HG02884 (cell line): ENCODE data around the gene KHDC1.
"Not testable (repeated sequence)": the region's sequence is repeated elsewhere in the genome, so short reads cannot be mapped to it uniquely, and the experiment has no call there.

Experiments
- ATAC-seq: cut with Tn5 transposase; IDR thresholded peaks from one replicate; pipeline ENCODE4 v1.9.1; 2021; ENCODE audit warnings: mild to moderate bottlenecking, moderate library complexity; ENCODE audit not compliant: unreplicated experiment

Gene KHDC1

DNA sequence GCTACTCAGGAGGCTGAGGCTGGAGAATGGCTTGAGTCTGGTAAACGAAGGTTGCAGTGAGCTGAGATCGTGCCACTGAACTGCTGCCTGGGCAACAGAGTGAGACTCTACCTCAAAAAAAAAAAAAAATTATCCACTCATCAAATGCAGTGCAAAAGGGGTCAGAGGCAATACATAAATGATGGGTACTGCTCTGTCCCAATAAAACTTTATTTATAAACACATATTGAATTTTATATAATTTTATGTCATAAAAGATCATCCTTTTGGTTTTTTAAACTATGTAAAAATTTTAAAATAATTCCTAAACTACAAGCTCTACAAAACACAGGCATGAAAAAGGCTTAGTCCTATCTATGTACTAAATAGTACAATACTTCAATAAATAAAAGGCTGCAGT is 10.3 kb downstream of the KHDC1 start:
- no peak for ATAC-seq

DNA sequence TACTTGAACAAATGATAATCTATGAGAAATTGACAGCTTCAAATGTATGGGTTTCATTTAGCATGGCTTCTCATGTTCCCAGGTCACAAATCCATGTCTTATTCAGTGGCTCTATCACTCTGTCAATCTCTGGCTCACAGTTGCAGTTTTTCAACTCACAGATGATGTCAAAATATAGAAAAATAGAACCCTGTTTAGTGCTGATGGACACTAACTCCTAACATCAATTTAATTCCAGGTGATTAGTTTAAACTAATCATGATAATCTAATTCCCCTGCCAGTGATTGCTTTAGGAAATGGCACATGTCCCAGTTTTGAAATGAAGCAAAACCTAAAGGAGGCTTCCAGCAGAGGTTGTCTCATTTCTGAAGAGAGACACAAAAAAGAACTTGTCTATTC is 13.0 kb downstream of the KHDC1 start:
- no peak for ATAC-seq

DNA sequence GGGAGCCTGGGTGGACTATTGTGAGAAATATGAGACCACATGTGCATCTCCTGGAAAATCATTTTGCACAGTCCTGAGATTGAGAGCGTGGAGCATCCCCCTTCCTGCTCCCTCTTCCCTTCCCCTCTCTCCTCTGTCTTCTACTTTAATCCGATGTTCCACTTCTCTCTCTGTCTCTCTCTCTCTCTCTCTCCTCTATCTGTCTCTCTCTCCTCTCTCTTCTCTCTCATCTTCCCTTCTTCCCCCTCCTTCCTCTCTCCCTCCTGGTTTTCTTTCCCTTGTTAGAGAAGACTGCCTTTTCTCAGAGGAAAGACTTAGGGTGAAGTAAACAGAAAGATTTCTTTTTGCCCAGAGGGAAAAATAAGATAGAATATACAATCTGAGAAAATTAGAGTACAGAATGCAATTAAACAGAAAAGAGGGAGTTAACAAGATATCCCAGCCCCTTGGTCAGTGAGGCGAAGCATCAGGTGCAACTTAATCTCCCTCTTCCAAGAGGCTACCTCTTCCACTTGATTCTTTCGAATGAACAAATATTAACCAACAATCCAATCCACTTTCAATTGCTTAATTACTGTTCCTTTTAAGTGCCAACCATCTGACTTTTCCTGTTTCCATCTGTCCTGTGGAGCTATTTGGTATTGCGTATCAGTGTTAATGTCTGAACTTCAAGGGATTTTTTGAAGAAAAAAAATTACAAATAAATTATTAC is 14.6 kb downstream of the KHDC1 start:
- ATAC-seq, result no peak

DNA sequence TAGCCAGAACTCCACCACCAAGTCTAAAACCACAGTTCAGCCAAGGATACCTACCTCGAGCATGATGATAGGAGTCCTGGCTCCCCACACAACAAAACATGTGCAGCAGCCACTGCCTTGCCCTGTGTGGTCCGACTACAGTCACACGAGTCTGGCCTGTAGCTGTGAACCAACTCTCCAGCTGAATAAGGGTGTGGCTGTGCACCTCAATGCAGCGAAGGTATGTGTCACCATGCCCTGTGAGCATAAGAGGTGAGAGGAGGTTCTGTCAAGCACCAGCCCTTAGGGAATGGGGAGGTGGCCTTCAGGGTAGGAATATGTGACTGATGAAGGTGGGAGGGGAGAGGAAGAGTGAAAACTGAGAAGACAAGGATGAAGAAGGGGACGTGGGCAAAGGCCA is 21.0 kb downstream of the KHDC1 start:
- no peak for ATAC-seq

DNA sequence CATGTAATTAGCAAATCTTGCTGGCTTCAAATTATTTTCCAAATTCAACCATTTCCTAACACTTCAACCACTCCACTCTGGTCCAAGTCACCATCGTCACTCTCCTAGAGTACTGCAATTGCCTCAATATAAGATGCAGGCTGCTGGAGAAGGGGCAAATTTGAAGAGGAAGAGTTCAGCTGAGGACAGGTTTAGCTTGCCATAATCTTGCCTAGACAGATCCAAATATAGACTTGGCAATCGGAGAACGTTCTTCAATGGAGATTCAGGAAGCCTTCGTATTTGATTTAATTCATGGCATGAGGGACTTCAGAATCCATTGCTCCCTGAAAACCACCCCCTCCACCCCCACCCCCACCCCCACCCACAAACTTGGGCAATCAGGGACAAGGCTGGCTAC is 22.3 kb downstream of the KHDC1 start:
- no peak for ATAC-seq

DNA sequence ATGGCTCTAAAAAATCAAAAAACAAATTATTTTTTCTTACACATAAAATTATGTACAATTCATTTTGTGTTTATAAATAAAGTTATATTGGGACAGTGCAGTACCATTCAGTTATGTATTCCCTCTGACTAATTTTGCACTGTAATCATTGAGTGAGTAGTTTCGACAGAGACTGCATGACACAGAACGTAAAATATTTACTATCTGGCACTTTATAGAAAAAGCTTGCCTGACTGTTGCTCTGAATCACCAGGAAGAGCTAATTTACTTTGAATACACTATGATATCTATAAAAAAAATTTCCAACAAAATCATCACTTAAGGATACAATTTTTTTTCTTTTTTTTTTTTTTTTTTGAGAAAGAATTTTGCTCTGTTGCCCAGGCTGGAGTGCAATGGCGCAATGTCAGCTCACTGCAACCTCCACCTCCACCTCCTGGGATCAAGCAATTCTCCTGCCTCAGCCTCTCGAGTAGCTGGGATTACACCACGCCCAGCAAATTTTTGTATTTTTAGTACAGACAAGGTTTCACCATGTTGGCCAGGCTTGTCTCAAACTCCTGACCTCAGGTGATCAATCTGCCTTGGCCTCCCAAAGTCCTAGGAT is 26.7 kb downstream of the KHDC1 start:
- no peak for ATAC-seq

DNA sequence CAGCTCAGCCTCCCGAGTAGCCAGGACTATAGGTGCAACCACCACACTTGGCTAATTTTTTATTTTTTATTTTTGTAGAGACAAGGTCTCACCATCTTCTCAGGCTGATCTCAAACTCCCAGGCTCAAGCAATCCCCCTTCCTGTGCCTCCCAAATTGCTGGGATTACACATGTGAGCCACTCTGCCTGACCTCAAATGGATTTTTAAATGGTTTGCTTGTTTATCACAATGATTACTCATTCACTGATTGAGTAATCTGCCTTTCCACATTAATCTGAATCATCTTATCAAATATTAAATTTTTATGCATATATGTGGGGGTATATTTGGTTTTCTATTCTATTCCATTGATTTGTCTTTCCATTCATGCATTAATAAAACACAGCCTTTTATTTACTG is 28.3 kb downstream of the KHDC1 start:
- no peak for ATAC-seq

DNA sequence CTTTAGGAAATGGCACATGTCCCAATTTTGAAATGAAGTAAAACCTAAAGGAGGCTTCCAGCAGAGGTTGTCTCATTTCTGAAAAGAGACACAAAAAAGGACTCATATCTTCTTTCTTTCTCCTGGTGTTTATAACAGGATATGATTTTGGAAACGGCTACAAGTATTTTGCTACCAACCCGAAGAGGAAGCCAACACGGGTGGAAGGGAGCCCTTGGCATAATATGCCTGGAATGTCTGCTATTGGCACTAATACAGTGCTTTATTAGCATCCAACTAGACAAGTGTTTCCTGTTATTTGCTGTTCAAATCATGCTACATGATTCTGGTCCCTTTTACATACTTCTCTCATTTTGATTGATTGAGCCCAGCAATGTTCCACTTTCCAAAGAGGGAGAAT is 29.0 kb downstream of the KHDC1 start:
- not testable (repeated sequence) for ATAC-seq

DNA sequence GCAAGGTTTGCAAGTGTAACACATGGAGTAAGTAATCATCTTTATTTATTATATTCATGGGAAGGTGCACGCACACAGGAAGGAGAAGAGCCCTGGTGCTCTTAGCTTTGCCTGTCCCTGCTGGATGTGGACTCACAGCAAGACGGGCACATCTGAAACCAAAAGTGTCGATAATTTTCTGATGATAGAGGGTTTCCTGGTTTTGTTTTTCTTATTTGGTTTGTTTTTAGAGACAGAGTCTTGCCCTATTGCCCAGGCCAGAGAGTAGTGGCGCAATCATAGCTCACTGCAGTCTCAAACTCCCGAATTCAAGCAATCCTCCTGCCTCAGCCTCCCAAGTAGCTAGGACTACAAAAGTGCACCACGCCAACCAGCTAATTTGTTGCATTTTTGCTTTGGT is 29.9 kb downstream of the KHDC1 start:
- no peak for ATAC-seq

DNA sequence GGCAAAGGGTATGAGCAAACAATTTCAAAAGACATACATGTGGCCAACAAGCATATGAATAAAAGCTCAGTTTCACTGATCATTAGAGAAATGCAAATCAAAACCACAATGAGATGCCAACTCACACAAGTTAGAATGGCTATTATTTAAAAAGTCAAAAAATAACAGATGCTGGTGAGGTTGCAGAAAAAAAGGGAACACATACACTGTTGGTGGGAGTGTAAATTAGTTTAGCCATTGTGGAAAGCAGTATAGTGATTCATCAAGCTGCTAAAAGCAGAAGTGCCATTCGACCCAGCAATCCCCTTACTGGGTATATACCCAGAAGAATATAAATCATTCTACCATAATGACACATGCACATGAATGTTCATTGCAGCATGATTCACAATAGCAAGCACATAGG is 31.0 kb downstream of the KHDC1 start:
- ATAC-seq, result no peak

DNA sequence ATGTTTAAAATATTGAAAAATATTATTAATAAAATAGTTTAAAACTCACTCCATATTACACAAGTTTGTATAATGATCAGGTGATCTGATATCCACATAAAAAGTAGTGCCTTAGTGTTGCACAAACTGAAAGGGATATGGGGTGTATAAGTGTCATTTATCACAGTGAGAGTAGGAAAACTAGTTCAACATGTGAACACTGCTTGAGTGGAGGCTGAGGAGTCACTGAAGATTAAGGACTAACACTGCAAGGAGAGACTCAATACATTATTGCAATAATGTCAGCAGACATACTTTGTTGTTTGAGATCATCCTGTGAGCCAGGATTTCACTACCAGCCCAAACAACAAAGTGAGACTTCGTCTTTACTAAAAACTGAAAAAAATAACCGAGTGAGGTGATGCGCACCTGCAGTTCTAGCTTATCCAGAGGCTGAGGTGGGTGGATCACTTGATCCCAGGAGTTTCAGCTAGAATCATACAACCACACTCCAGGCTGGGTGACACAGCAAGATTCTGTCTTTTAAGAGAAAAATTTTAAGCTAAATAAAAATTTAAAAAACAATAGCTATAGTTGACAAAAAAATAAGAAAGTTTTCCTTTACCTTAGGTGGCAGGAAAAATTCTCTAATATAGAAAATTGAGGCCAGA is 35.3 kb downstream of the KHDC1 start:
- no peak for ATAC-seq

DNA sequence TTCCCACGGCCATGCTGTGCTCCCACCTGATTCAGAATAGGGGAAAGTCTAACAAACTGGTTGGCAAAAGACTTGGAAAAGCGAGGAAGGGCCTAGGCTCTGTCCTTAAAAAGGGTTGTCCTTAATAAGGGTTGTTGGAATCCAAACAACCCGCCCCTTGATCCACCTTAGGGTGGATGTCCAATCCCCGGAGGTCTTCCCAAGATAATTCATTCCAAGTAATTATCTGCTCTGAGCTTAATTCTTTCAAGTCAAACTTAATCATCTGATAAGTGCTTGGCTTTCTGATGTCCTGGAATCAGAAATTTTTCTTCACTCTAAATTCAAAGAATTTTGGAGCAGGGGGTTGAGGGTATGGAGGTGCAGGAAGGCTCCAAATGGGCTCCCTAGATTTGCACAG is 37.6 kb downstream of the KHDC1 start, which contains the start of gene KHDC1L:
KHDC1L (minus strand) TSS at position 101 of the 400 bp plus-strand sequence; CDS start at position 13, 88 bp downstream.
- ATAC-seq, result no peak

DNA sequence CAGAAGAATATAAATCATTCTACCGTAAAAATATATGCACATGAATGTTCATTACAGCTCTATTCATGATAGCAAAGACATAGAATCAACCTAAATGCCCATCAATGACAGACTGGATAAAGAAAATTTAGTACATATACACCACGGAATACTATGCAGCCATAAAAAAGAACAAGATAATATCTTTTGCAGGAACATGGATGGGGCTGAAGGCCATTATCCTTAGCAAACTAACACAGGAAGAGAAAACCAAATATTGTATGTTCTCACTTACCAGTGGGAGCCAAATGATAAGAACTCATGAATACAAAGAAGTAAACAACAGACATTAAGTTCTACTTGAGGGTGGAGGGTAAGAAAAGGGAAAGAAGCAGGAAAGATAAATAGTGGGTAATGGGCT is 46.1 kb downstream of the KHDC1 start:
- ATAC-seq, result no peak

DNA sequence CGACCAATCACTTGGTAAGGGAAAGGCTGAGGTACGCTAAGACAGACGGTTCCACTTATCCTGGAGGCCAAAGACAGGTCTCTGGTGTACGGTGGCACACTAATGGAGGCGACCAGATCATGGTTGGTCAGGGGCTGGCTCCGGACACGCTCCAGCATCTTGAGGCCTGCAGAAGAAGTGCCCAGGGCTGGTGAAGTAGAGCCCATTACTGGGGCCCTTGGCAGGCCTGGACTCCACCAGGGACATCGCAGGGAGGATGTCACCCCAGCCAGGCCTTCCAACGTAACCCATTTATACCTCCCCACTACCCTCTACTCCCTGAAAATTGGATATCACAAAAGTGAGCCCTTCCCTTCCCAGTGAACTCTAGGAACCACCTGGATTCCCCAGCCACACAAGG is 53.9 kb downstream of the KHDC1 start:
- no peak for ATAC-seq

DNA sequence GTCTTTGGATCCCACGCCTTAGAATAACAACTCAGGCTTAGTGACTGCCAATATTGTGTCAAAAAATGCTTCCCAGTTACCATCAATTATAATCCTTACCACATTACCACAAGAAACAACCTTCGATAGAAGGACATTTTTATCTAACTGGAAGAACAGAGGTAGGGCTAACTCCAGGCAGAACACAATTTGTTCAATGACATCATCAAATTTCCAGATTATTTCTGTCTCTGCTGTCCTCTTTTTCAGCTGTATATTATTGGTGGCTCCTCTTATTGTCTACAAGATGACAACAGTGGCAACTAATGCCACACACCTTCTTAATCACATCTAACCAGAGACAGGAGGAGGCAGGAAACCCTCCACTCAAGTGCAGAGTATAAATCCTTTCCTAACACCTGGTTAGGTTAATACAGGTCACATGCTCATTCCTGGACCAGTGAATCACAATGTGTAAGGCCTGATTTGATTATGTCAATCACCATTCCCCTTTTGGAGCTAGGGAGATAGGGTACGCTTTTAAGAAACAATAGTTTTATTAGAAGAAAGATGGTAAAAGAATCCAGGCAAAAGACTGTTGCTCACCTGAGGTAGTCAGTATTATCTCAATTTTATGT is 55.7 kb downstream of the KHDC1 start:
- ATAC-seq, result no peak

DNA sequence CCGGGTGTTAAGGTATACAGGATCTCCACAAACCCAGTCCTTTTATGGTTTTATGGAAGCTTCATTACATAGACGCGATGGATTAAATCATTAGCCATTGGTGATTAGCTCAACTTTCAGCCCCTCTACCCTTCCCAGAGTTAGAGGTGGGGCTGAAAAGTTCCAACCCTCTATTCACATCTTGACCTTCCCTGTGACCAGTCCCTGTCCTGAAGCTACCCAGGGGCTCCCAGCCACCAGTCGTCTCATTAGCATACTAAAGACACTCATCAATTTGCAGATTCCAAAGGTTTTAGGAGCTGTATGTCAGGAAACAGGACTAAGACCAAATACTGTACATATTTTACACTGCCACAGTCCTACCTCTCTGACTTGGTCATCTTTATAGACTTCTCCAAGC is 58.7 kb downstream of the KHDC1 start:
- no peak for ATAC-seq

DNA sequence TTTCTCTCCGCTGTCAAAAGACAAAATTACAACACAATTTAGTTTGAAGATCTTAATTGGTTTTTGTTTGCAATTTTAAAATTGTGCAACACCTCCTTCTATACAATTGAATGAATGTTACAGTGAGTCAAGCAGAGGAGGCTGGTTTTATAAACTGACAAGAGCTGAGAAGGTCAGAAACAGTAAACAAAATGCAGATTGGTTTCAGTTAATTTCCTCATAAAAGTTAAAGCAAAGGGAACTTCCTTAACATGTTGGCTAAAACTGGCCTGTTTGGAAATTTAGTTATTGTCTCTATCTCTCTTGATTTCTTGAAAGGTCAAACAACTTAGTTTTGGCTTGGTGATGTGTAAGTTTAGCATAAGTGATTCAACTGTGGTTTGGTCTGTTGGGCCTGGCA is 59.9 kb downstream of the KHDC1 start:
- no peak for ATAC-seq

DNA sequence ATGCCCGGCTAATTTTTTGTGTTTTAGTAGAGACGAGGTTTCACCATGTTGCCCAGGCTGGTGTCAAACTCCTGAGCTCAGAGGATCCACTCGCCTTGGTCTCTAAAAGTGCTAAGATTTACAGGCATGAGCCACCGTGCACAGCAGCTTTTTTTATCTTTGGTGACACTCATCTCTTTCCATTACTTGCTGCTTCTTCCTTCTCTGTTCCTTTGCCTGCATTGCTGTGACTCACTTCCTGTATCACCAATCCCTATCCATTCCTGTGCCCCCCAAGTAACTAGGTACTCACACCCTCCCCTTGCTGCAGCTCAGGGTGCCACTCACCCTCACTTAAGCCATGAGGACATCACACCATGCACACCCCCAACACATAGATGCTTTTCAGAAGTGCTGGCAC is 62.3 kb downstream of the KHDC1 start:
- ATAC-seq, result no peak

DNA sequence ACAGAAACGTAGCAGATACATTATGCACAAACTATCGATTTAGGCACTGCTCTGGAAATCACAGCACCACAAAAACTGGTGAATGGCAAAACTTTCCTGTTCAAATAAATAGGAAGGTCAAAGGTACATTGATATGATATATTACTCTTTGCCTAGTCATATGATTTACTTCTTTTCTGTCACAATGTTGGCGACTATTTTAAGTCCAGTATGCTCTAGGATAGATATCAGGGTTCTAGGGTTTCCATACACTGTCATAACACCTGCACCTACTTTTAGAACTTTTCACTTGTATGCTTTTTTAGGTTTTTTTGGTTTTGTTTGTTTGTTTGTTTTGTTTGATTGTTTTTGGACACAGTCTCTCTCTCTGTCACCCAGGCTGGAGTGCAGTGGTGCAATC is 62.7 kb downstream of the KHDC1 start:
- ATAC-seq, result no peak

DNA sequence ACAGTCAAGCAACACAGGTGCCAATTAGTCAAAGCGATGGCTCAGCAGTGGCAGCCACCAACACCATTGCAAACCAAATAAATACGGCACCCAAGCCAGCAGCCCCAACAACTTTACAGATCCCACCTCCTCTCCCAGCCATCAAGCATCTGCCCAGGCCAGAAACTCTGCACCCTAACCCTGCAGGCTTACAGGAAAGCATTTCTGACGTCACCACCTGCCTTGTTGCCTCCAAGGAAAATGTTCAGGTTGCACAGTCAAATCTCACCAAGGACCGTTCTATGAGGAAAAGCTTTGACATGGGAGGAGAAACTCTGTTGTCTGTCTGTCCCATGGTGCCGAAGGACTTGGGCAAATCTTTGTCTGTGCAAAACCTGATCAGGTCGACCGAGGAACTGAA is 68.3 kb downstream of the KHDC1 start:
- no peak for ATAC-seq

DNA sequence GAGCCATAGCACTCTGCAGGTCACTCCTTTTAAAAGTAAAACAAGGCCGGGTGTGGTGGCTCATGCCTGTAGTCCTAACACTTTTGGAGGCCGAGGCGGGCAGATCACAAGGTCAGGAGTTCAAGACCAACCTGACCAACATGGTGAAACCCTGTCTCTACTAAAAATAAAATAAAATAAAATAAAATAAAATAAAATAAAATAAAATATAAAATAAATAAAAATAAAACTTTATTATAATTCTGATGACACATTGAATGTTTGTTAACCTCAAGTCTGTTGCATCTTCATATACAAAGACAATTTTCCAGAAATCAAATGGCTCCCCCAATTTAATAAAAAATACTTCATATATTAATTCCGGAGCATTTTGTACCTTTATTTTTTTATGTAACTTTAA is 69.7 kb downstream of the KHDC1 start:
- not testable (repeated sequence) for ATAC-seq
